GM06990 (cell line): ENCODE results near the gene TMEM158.

Source experiments
- DNase-seq: peaks from one replicate; pipeline ENCODE4 v3.0.0-alpha.2; 2011; ENCODE audit not compliant: insufficient read length; ENCODE audit errors: extremely low read depth
- H3K27me3 ChIP-seq: replicated peaks from 2 replicates; pipeline ENCODE4 v1.6.0; 2011; ENCODE audit warnings: low read length; ENCODE audit not compliant: control insufficient read depth, insufficient read depth
- H3K36me3 ChIP-seq: 2 replicates; pipeline ENCODE4 v1.5.1; 2011; ENCODE audit warnings: low read length; ENCODE audit not compliant: control insufficient read depth, insufficient read depth
- H3K4me3 ChIP-seq: replicated peaks from 2 replicates; pipeline ENCODE4 v1.5.1; 2011; ENCODE audit warnings: low read depth, mild to moderate bottlenecking, control low read depth, low read length
- CTCF ChIP-seq: IDR thresholded peaks from 2 replicates; pipeline ENCODE4 v1.5.1; 2011; ENCODE audit warnings: low read length, control low read depth, mild to moderate bottlenecking, inconsistent platforms; ENCODE audit not compliant: insufficient read depth, poor library complexity, severe bottlenecking

Gene TMEM158

DNA sequence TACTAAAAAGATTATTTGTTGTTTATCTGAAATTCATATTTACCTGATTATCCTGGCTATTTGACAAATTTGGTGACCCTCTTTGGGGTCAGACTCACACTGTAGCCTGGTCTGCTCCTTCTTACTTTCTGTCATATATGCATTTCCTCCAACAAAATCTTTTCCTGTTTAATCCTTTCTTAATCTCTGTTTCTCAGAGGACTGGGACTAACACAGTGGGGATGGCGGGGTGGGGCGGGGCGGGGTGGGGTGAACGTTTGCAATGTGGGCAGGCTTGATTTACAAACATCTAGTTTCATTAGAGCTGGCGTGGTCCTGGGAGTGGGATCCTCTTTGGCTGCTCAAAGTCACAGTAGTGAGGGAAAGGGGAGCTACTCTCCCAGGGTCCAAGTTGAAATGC is 44.6 kb downstream of the TMEM158 start:
- no peak for DNase-seq
- Histone ChIP-seq H3K36me3 (no peaks in the 10 kb centered on the region), H3K27me3 (0 out of 2 replicates have a peak, but pooled peaks cover 2% of the 10 kb centered on the region), H3K4me3 (no peak overlapping the region)
- TF ChIP-seq CTCF: no peak

- 0 out of 2 replicates have a peak, but pooled peaks cover 2% of the 10 kb centered on the region for H3K27me3 ChIP-seq
- no peak for TF ChIP-seq CTCF
- DNase-seq: no peak
- H3K36me3 ChIP-seq: no peaks in the 10 kb centered on the region
- no peak overlapping the region for H3K4me3 ChIP-seq
Measured at GRCh38 chr3:45180899-45181298, 45.2 kb downstream of the TMEM158 start.

DNA sequence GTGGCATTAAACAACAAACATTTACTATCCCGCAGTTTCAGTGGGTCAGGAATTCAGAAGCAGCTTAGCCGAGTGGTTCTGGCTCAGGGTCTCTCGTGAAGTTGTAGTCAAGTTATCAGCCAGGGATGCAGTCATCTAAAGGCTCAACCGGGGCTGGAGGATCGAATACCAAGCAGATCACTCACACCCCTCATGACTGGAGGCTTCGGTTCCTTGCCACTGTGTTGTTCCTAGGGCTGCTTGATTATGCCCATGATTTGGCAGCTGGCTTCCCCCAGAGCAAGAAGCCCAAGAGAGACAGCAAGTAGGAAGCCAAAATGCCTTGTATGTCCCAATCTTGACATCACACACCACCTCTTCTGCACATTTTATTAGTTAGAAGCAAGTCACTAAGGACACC is 46.0 kb downstream of the TMEM158 start:
- TF ChIP-seq CTCF: no peak
- Histone ChIP-seq H3K36me3 (no peaks in the 10 kb centered on the region), H3K4me3 (no peak overlapping the region), H3K27me3 (0 out of 2 replicates have a peak, but pooled peaks cover 2% of the 10 kb centered on the region)
- DNase-seq: no peak

DNA sequence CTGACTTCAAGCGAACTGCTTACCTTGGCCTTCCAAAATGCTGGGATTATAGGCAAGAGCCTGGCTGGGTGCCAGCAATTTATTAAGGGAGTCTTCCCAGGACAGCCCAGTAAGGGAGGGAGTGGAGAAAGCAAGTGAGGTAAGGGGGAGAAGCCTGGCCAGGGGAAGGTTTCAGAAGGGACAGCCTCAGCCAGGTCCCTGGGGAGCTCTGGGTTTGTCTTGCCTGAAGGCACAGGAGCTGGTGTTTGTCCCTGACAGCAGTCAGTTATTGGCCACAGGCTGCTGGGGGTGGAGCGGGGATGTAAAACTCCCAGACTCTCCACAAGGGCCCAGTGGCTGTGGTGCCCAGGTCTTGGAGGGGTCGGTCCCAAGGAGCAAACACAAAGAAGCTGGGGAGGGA is 46.9 kb downstream of the TMEM158 start:
- no peak for DNase-seq

GRCh38 chr3:45178183-45179023 is 47.7 kb downstream of the TMEM158 start:
- no peak for DNase-seq
- no peak for TF ChIP-seq CTCF
- Histone ChIP-seq H3K27me3 (0 out of 2 replicates have a peak, but pooled peaks cover 2% of the 10 kb centered on the region), H3K36me3 (no peaks in the 10 kb centered on the region), H3K4me3 (no peak overlapping the region)

More for the DNA sequence above, 46.9 kb downstream of the TMEM158 start:
- H3K27me3 ChIP-seq: 0 out of 2 replicates have a peak, but pooled peaks cover 2% of the 10 kb centered on the region
- no peak for TF ChIP-seq CTCF
- H3K4me3 ChIP-seq: no peak overlapping the region
- H3K36me3 ChIP-seq: no peaks in the 10 kb centered on the region
